SW480 (cell line): ENCODE data around the gene RADX.

ENCODE experiments used
- DNase-seq: peaks from one replicate; pipeline ENCODE4 v3.0.0-alpha.2; 2016; ENCODE audit warnings: low spot score

Gene RADX

DNA sequence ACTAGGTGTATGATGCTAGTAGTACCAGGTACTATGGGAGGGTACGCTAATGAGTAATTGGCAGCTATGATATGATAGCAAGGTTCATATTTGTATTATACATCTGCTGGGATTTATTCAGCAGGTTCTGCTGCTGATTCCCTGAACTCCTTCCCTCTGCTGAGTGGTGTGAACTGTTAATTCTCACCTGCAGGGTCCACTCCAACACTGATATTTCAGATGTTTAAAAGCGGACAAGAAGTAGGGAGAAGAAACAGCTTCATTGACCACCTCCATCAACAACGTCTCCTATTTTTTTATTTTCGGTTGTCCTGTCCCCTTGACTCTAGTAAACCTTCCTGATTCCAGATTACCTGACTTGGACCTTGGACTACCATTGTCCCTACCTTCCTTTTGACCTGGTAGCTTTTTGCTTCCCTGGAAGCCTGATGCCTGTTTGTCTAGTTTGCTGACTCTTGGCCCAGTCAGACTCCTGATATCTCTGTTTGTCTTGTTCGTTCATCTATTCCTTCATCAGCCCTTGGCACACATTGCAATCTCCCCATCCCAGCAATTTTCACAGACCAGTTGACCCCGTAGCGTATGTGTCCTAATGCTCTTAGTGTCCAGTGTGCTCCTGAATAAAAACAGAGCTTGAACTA is 80.8 kb downstream of the RADX start:
- no peak for DNase-seq

DNA sequence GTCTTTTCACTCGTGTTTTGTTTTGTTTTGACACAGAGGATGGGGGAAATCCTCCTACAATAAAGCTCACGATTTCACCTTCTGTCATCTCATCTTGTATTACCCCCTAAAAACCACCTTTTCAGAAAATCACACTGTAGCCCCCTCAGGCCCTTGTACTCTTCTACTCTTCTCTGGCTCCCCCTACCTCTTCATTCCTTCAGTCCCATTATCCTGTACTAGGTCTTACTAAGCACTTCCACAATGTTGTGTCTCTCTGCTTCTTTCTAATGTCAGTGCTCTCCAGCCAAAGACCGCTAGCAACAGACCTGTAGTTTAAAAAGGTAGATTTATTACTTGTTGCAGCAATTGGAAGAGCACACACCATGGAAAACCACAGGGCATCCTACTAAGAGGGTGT is 84.7 kb downstream of the RADX start:
- DNase-seq: no peak

GRCh38 chrX:106698693-106699092 is 86.9 kb downstream of the RADX start:
- no peak for DNase-seq

GRCh38 chrX:106702636-106703035 is 90.9 kb downstream of the RADX start:
- DNase-seq: no peak

GRCh38 chrX:106706466-106706865 is 94.7 kb downstream of the RADX start:
- DNase-seq: no peak

DNA sequence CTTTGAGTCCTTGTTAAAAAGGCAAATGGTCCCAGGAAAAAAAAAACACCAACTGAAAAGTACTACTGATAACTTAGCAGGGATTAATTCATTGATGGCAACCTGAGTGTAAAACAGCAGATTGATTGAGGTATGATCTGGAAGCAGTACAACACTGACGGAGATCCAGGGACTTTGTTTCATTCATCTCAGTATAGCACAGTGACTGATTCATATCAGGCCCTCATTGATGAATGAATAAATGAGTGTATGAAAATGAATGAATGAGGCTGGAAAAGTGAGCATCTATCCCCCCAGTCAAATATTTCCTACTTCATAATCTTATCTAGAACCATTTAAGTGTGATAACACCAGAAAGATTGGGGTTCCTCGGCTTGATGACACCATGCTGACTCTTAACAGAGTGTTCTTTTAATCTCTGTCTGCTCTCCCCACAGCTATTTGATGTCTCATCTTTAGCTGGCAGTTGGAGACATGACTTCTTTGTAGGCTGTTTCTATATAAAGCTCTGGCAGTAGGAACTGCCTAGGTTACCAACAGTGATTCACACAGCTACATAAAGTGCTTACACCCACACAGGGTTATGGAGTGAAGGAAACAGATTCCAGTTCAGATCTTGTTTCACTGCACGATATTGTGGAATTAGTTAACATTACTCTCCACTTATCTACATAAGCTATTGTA is 96.1 kb downstream of the RADX start:
- DNase-seq: peak; percentile 68

DNA sequence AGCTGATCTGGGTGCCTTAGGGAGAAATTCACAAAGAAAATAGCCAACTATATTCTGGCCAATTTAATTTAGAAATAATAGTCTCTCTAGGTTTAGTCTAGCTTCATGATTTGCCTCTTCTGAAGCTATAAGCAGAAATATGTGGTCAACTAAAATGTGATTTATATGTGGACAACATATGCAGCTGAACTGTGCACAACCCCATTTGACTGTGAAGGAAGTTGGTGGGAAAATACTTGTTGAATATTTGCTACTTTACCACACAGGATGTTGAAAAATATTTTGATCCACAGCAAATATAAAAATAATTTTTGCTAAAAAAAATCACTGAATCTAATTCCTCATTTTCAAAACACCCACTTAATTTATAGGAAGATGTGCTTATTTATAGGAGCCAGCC is 99.0 kb downstream of the RADX start:
- DNase-seq: no peak

DNA sequence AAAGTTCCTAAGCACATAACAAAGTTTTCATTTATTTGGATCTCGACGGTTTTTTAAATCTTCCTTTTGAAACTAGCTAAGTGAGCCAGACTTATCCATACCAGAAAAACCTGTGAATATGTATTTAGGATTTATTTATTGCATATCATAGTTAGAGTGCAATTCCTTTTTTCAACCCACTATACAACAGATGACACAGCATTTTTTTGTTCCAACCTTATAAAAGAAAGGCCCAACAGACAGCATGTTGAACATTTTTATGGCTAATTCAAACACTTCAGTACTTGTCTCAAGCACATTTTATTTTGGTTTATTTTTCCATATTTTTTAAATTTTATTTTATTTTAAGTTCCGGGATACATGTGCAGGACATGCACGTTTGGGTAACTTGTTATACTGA is 99.6 kb downstream of the RADX start:
- no peak for DNase-seq

DNA sequence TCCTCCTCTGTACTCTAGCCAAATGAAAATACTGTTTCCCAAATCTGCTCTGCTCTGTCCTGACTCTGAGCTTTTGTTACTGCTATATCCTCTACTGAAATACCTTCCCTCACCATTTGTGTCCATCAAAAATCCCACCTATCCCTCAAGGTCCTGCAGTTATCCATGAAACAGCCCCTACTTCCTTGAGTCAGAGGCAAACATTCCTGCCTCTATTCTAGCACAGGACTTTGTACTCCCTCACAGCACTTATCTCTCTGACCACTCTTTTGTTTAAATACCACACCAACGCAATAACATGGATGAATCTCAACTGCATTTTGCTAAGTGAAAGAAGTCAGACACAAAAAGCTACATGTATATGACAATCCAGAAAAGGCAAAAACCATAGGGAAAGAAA is 104.2 kb downstream of the RADX start:
- no peak for DNase-seq

DNA sequence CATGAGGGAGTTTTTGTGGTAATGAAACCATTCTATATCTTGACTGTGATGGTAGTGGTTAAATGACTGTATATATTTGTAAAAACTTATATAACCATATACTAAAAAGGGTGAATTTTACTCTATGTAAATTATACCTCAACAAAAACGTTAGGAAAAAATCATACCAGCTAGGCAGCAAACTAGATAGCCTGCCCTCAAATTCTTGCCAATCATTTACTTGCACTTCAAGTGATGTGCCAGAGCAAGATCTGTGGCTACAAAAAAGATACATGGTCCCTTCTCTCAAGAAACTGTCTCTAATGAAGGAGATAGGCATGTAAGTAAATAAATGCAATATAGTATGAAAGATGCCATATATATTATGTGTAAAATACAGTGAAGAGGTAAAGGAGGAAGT is 104.7 kb downstream of the RADX start:
- no peak for DNase-seq

DNA sequence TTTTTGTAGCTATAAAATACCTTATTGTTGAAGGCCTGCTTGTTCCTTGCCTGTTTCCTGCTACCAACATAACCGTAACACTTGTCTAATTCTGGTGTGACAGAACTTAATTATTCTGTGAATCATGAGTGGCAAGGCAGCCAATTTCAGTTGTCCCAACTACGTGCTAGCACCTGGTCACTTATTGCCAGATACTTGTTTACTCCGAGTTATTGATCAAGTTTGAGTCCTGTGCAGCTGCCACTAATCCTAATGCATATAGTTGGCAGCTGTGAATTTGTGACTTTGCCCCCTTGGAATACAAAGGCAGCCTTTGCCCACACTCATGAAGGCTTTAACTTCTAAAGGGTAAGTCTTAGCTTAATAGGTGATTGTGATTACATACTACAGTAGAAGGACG is 106.9 kb downstream of the RADX start:
- DNase-seq: peak; percentile 11

DNA sequence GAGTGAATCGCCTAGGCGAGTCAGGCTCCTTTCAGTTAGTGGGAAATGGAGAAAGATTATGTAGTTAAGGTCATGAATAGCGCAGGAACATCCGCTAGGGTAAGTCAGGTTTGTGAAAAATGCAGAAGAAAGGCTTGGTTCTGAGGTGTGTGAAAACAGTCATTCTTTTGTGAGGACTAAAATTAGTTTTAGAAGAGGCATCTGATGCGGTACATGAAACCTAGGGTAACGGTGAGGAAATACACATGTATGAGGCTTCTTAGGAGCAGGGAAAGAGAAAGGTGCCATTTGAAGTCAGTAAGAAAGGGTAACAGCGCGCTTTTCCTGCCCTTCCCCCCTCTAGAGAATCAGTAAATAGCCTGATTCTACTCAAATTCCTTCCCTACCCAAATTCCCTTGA is 114.2 kb downstream of the RADX start:
- DNase-seq: peak; percentile 21

DNA sequence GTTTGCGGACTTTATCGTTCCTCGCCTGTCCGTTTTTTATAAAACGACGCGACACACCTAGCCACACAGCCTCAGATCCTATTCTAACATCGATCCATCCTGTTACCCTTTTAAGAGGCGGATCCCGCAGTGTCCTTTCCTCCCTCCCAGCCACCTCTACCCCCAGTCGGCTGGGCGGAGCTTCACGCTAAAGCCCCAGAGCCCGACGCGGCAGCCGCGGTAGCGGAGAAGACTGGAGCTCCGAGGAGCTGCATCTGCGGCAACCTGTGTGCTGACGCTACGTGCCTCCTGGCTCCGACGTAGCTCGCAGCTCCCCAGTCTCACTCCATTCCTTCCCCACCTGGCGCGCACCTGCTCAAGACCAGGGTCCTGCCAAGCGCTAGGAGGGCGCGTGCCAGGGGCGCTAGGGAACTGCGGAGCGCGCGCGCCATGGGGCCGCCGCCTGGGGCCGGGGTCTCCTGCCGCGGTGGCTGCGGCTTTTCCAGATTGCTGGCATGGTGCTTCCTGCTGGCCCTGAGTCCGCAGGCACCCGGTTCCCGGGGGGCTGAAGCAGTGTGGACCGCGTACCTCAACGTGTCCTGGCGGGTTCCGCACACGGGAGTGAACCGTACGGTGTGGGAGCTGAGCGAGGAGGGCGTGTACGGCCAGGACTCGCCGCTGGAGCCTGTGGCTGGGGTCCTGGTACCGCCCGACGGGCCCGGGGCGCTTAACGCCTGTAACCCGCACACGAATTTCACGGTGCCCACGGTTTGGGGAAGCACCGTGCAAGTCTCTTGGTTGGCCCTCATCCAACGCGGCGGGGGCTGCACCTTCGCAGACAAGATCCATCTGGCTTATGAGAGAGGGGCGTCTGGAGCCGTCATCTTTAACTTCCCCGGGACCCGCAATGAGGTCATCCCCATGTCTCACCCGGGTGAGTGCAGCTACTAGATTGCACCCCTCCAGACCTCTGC is 115.0 kb downstream of the RADX start, which contains the start of gene RNF128:
RNF128 (plus strand) TSS at position 217 of the 953 bp plus-strand sequence; CDS start at position 430, 213 bp downstream.
- peak; percentile 78 for DNase-seq

- peak; percentile 1 for DNase-seq
Measured at GRCh38 chrX:106728337-106728736, 116.6 kb downstream of the RADX start.
